Fibroblast of lung (primary cell): ENCODE measurements around the gene VAPB.

Experiments
- EZH2 ChIP-seq: IDR thresholded peaks from 2 replicates; pipeline ENCODE4 v1.5.1; 2012; ENCODE audit warnings: low read length, control low read depth, mild to moderate bottlenecking; ENCODE audit errors: missing control alignments
- TF ChIP-seq, protein P1 (sequence below), 2 donors: IDR thresholded peaks in 1 of 2; conservative IDR thresholded peaks in 1 of 2; 1 replicate in 1 of 2; 2 replicates in 1 of 2; pipeline ENCODE4 v1.5.1; 2011 to 2012; ENCODE audit warnings: low read length in 2 of 2, control low read depth in 1 of 2, inconsistent platforms in 1 of 2, low read depth in 1 of 2, mild to moderate bottlenecking in 1 of 2

DNA sequence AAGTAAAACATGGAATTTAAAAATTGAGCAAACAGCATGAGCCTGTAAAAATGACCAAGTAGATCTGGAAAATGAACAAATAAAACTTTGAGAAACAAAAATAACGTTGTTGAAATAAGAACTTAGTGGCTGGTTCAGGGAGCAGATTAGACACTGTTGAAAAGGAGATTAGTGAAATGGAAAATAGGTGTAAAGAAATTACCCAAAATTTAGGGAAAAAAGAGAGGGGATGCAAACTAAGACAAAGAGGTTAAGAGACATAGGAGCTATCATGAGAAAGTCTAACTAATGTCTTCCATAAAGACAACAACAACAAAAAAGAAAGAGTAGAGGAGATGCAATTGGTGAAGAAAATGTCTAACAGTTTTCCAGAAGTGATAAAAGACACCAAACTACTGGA, 97.2 kb downstream of the VAPB start:
- TF ChIP-seq, protein P1, sequence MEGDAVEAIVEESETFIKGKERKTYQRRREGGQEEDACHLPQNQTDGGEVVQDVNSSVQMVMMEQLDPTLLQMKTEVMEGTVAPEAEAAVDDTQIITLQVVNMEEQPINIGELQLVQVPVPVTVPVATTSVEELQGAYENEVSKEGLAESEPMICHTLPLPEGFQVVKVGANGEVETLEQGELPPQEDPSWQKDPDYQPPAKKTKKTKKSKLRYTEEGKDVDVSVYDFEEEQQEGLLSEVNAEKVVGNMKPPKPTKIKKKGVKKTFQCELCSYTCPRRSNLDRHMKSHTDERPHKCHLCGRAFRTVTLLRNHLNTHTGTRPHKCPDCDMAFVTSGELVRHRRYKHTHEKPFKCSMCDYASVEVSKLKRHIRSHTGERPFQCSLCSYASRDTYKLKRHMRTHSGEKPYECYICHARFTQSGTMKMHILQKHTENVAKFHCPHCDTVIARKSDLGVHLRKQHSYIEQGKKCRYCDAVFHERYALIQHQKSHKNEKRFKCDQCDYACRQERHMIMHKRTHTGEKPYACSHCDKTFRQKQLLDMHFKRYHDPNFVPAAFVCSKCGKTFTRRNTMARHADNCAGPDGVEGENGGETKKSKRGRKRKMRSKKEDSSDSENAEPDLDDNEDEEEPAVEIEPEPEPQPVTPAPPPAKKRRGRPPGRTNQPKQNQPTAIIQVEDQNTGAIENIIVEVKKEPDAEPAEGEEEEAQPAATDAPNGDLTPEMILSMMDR (conservative IDR thresholded peaks at IDR 0.05 in 1 of 2, IDR thresholded peaks at IDR 0.05 in 1 of 2; ENCODE audit: low read depth in 1 of 2, low read length in 2 of 2), result no peak
- no peak for TF ChIP-seq EZH2
